GM19455 (cell line): ENCODE measurements around the gene HDAC7.

Source experiments
- ATAC-seq: cut with Tn5 transposase; IDR thresholded peaks from one replicate; pipeline ENCODE4 v1.9.1; 2021; ENCODE audit not compliant: unreplicated experiment

HDAC7 gene

GRCh38 chr12:47819896-47820630, at the start of gene HDAC7:
TSS of gene HDAC7 (minus strand) at chr12:47819903. CDS start at chr12:47819785, 118 bp downstream.
- ATAC-seq = peak; percentile 45

DNA sequence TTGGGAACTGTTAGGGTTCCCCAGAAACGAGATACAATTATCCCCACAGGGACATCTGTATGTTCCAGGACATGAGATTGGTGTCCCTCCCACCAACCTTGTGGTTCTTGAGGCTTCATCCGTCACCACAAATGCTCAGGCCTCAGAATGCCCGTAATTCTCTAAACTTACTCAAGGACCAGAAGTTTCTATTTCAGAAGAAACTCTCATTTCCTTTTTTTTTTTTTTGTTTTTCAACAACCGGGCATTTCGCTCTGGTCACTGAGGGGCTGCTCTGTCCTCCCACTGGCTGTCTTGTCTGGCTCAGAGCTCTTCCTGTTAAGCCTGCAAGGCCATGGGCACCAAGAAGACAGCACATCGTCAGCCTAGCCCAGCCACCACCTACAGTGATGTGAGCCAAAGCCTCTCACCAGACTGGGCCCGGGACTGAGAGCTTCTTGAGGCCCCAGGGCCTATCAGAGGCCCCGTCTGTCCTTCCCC, 48.9 kb upstream of the HDAC7 start:
- peak; percentile 78 for ATAC-seq

DNA sequence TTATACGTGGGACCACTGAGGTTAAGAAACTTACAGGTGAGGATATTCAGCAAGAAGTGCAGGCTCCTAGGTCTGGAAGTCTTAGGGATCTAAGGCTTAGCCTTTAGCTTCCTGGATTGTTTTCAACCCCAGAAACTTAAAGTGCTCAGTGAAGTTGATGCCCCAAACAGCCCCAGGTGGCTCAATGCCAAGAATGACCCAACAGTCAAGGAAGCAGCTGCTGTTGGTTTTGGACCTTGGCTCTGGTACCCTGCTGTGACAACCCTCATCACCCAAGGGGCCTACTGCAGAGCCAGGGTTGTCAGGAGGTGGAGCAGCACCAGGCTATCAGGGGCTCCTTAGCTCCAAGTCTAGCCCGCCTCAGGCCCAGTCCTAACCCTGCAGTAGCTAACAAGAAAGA, 48.3 kb upstream of the HDAC7 start:
- ATAC-seq = peak; percentile 28

DNA sequence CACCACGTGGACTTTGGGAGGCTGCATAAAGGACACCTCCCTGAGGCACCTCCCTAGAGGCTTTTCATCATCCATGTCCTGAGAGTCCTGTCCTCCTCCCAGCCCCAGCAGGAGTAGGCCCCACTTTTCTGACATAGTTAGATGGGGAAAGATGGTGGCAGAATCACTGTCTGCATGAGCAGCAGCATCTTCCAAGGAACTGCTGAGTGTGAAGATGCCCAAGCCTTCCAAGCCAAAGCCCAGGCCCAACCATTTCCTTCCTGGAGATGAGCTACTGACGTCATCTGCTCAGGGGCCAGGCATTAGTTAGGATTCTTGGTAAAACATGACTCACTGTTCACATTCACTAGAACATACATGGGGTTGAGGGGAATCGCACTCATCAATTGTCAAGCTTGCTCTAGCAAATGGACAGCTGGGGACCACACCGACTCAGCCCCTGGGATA, 47.8 kb upstream of the HDAC7 start:
- no peak for ATAC-seq

DNA sequence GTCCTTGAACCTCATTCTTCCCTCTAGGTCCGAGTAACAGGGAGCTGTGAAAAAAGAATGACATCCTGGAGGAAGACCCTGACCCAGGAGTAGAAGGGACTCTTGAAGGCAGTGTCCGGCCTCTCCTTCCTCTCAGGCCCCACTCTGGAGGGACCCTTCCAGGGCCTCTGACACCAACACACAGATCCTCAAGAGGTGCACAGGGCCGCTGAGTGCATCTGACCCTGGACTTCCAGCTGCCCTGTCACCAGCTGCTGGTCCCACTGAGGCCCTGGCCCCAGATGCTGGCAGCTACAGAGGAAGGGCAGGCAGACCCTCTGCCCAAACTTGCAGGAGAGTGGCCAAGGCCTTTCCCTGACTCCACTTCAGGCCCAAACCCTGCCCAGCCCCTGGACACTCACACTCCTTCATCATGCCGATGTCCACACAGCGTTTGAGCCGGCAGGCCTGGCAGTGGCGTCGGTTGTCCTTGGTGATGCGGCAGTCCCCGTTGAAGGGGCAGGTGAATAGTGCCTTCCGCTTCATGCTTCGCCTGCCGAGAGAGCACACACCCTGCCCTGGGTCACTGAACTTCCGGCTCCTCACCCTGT, 45.0 kb upstream of the HDAC7 start:
- no peak for ATAC-seq

DNA sequence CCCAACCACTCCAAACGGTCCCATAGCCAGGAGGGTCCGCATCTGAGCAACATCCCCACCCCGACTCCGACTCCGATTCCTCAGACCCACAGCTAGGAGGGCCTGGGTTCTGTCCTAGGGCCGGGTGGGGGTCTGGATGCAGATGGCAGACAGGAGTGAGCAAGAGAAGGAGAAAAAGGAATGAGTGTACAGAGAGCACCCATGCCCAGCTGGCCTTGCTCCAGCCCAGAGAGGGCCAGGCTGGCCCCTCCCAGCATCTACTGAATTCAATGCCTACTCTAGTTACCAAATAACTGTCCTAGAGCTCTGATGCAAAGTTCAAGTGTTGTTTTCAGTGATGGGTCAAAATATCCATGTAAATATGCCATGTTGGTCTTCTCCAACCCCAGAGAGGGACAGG, 44.3 kb upstream of the HDAC7 start:
- ATAC-seq = no peak

DNA sequence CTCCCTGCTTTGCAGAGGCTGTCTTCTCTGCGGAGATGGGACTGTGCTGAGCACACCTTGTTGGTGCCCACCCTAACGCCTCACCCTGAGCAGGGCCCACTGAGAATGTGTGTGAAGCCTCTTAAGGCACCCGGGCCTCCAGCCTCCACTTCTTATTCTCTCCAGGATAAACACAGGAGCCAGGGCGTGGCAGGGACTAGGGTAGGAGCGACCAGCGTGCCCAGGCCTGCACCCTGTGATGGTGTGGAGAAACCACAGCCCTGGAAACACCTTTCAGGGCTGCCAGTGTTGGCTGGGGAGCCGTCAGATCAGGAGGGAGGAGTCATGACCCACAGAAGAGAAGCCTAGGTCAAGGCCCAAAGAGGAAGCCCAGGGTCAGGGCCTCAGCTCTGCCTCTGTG, 43.8 kb upstream of the HDAC7 start:
- no peak for ATAC-seq

GRCh38 chr12:47862881-47863280, 43.2 kb upstream of the HDAC7 start:
- no peak for ATAC-seq

DNA sequence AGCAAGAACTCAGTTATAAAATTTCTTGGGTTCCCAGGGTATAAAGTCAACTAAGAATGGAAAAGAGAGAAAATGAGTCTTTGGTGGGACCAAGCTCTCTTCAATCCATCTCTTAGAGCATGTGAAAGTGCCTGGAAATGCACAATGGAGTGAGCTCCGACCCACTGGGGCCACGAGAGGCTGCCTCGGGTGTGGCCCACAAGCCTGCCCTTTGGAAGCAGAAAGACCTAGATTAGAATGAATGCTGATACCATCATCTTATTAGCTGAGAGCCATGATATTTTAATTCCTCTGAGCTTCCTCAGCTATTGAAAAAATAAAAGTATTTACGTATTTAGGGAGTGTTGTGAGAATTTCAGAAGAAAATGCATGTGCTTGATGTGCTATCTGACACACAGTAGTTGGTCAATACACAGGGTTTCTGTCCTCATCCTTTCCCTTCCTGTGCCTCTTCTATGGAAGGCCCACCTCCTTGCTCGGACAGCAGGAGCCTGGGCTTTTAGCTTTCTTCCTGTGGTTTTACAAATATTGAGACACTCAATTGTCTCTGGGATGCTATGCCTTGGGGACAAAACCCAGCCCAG, 42.6 kb upstream of the HDAC7 start:
- no peak for ATAC-seq

DNA sequence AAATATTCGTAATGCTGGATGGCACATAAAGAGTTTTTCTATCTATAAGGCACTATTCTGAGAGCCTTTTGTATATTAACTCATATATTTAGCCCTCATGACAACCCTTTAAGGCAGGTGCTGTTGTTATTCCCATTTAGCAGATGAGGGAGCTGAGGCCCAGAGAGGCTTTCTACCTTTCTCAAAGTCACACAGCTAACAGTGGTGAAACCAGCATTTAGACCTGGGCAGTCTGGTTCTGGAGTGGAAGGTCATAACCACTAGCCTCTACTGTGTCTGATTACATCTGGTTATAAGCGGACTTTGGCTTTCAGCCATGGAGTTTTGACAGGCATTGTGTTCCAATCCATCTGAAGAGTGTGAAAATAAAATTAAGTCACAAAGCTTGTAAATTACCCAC, 41.2 kb upstream of the HDAC7 start:
- ATAC-seq = no peak

DNA sequence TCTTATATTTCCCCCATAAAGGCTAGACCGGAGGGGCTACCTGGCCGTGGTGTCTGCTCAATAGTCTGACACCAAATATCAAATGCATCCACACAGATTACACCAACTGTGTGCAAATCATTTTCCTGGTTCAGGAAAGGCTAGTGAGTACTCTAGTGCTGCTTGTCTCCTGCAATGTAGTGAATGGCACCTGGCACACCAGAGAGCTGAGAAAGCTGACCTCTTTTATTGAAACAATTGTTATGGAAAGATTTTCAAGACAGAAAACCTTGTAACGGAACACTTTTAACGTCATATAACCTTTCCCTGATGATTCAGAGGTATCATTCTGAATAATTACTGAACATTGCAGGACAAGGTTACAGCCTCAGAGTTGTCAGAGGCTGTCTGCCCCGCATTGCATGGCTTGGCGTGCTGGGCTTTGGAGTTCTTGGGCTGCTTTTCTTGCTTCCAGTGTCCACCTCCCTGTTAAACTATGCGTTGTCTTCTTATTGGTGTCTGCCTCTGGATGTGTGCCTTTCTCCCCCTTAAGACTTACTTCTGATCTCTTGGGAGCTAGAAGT, 40.7 kb upstream of the HDAC7 start:
- ATAC-seq = no peak

DNA sequence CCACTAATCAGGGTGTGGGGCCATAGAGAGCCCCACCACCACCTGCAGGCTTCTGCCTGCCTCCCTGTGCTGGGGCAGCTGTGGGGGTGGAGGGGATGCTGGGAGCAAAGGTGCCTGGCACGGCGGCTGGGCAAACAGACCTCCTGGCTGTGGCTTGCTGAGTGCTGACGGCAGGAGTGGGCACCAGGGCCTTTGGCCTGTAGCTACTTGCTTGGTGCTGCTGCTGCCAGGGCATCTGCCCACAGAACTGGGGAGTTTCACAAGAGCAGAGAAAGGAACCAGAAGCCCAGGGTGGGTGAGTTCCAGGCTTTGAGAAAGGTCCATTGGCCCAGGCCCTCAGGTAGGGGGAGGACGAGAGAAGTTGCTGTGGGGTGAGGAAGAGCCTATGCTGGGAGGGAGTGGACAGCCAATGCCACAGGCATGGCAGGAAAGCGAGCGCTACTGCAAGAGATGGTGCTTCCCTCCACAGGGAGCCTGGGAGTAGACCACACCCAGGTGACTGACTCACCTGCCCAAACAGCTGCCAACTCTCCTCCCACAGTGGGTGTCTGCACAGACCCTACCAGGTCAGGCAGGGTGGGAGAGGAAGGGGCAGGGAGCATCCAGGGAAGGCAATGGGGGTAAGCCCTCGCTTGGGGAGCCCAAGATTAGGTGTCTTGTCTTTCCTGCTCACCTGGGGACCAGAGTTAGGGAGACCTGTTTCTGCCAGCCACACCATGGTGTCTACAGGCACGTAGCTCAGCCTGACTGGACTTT, 39.0 kb upstream of the HDAC7 start:
- no peak for ATAC-seq

- no peak for ATAC-seq
Measured at GRCh38 chr12:47856721-47857575, 37.2 kb upstream of the HDAC7 start.

DNA sequence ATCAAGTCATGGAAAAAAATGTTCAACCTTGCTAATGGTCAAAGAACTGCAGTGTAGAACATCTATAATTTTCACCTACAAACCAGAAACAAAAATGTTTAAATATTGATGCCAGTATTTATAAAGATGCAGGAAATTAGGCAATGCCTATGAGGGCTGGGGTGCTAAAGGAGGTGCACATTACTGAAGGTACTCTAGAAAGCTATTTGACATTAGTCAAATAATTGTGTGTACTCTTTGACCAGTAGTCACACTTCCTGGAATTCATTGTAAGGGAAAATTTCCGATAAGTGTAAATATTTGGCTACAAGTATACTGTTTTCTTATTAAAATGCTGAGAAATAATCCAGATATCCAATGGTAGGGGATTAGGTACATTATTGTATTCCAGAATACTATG, 36.4 kb upstream of the HDAC7 start:
- no peak for ATAC-seq

DNA sequence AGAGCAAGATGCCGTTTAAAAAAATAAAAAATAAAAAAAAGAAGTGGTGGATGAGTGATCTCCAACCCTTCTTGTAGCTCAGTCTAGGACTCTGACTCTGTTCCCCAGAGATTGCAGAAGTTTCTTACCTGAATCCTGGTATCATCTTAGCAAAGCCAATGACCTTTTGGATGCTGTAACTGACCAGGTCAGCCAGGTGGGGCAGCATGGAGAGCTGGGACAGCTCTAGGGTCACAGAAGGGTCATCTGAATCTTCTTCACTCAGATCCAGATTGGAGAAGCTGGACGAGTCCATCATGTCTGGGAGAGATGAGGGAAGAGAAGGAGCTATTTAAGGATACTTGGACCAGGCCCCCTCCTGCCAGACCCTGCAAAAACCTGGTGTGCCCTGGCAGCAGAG, 35.8 kb upstream of the HDAC7 start:
- ATAC-seq = no peak

GRCh38 chr12:47854531-47854930, 34.8 kb upstream of the HDAC7 start:
- no peak for ATAC-seq

GRCh38 chr12:47852096-47852571, 32.4 kb upstream of the HDAC7 start:
- no peak for ATAC-seq

GRCh38 chr12:47851303-47851952, 31.7 kb upstream of the HDAC7 start:
- no peak for ATAC-seq
